Measurements from ENCODE around the gene PWWP2B.

- no peak for TF ChIP-seq POLR2AphosphoS5 (IDR thresholded peaks at IDR 0.05; ENCODE audit: low read depth, low read length)
- no peak for TF ChIP-seq POLR2A (IDR thresholded peaks at IDR 0.05; ENCODE audit: low read depth, low read length)
Observed at GRCh38 chr10:132397671-132398565, 918 bp downstream of the PWWP2B start.

Measured in GM12892 (cell line).